Neutrophil (primary cell): ENCODE measurements around the gene TMEFF2.

Source experiments
- H3K27ac ChIP-seq: fragments of 200-600 bp; sonication (generic); 2 replicates; pipeline ENCODE4 v1.5.1; 2016; ENCODE audit warnings: mild to moderate bottlenecking, moderate library complexity
- H3K27me3 ChIP-seq: fragments of 200-600 bp; sonication (generic); 2 replicates; pipeline ENCODE4 v1.6.0; 2016; ENCODE audit warnings: mild to moderate bottlenecking
- H3K36me3 ChIP-seq: fragments of 200-600 bp; sonication (generic); 2 replicates; pipeline ENCODE4 v1.5.1; 2017
- H3K4me1 ChIP-seq, 2 experiments: fragments of 200-600 bp in 1 of 2; sonication (generic) in 1 of 2; 1 replicate in 1 of 2; 2 replicates in 1 of 2; pipeline versions ENCODE4 v1.5.1 to v1.6.1; 2013 to 2016; ENCODE audit warnings: low read depth in 1 of 2, low read length in 1 of 2, mild to moderate bottlenecking in 1 of 2, moderate library complexity in 1 of 2; ENCODE audit not compliant: control insufficient read depth in 1 of 2, insufficient read depth in 1 of 2
- H3K4me3 ChIP-seq, 2 experiments: fragments of 200-600 bp in 1 of 2; sonication (generic) in 1 of 2; 1 replicate in 1 of 2; 2 replicates in 1 of 2; pipeline ENCODE4 v1.5.1; 2013 to 2016; ENCODE audit warnings: low read depth in 1 of 2, low read length in 1 of 2, mild to moderate bottlenecking in 1 of 2, moderate library complexity in 1 of 2
- H3K9me3 ChIP-seq: fragments of 200-600 bp; sonication (generic); 2 replicates; pipeline ENCODE4 v1.5.1; 2016
- TF ChIP-seq, protein P1 (sequence below): fragments of 200-600 bp; sonication (generic); IDR thresholded peaks from 2 replicates; pipeline ENCODE4 v1.5.1; 2016; ENCODE audit warnings: antibody characterized with exemption

Gene TMEFF2

DNA sequence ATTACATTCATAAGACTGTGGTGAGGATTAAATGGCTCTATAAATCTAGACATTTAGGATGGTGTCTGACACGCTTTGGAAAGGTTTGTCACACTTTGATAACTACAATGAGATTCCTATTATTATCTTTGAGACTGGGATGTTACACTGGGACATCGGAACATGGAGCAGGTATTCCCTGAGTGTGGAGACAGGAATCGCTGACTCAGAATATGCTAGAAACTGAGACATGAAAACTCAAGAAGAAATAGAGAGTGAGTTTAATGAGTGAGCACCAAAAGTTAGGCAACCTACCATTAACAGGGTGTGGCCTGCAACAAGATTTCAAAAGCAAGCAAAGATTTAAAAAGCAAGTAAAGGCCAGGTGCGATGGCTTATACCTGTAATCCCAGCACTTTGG, 145.4 kb downstream of the TMEFF2 start:
- TF ChIP-seq, protein P1, sequence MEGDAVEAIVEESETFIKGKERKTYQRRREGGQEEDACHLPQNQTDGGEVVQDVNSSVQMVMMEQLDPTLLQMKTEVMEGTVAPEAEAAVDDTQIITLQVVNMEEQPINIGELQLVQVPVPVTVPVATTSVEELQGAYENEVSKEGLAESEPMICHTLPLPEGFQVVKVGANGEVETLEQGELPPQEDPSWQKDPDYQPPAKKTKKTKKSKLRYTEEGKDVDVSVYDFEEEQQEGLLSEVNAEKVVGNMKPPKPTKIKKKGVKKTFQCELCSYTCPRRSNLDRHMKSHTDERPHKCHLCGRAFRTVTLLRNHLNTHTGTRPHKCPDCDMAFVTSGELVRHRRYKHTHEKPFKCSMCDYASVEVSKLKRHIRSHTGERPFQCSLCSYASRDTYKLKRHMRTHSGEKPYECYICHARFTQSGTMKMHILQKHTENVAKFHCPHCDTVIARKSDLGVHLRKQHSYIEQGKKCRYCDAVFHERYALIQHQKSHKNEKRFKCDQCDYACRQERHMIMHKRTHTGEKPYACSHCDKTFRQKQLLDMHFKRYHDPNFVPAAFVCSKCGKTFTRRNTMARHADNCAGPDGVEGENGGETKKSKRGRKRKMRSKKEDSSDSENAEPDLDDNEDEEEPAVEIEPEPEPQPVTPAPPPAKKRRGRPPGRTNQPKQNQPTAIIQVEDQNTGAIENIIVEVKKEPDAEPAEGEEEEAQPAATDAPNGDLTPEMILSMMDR: no peak
- no peaks in the 10 kb centered on the region for H3K36me3 ChIP-seq
- no peaks in the 10 kb centered on the region for H3K9me3 ChIP-seq
- H3K4me3 ChIP-seq: no peak overlapping the region
- H3K27me3 ChIP-seq: no peaks in the 10 kb centered on the region
- H3K4me1 ChIP-seq: no peaks in the 10 kb centered on the region
- no peak overlapping the region for H3K27ac ChIP-seq

DNA sequence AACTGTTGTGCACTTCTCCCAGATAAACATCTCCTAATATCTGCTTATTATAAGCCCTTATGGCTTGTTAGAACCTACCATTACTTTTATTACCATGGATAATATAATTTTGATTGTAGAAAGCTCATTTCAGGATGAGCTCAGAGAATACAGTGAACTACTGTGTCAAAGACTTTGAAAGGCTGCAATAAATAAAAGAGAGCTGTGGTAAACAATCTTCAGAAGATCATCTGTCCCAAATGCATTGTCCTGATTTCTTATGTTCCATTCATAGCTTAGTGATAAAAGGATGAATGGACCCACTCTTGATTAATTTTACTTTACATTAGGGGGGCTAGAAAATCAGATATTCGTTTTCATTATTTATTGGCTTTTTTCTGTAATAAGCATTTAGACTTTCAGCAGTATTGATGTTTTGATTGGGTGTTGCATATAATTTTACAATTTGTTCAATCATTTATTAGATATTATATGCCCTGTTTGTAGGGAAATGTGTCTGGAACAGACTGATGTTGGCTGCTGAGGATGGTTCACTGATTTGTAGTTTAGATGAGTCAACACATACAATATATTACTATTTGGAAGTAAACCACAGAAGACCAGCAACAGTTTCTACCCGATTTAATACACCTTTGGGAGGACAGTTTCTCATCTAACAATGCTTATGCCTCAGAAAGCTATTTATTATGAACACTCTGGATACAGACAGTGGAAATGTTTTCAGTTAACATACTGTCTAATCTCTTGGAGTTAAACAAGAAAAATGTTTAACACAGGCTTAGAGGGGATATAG, 147.2 kb downstream of the TMEFF2 start:
- no peak overlapping the region for H3K27ac ChIP-seq
- no peaks in the 10 kb centered on the region for H3K4me1 ChIP-seq
- TF ChIP-seq, protein P1: no peak
- H3K4me3 ChIP-seq: no peak overlapping the region
- no peaks in the 10 kb centered on the region for H3K9me3 ChIP-seq
- H3K36me3 ChIP-seq: no peaks in the 10 kb centered on the region
- H3K27me3 ChIP-seq: no peaks in the 10 kb centered on the region

DNA sequence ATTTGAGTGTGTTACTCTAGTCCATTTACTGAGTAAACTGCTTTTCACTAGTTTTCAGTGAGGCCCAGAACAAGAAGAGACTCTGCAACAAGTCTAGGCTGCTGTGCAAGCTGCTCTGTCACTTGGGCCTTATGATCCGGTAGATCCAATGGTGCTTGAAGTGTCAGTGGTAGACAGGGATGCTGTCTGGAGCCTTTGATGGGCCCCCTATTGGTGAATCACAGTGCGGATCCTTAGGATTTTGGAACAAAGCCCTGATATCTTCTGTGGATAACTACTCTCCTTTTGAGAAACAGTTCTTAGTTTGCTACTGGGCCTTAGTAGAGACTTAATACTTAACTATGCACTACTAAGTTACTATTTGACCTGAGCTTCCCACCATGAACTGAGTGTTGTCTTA, 150.2 kb downstream of the TMEFF2 start:
- Histone ChIP-seq H3K27me3 (no peaks in the 10 kb centered on the region), H3K4me3 (no peak overlapping the region), H3K9me3 (no peaks in the 10 kb centered on the region), H3K4me1 (no peaks in the 10 kb centered on the region), H3K36me3 (no peaks in the 10 kb centered on the region), H3K27ac (no peak overlapping the region)
- TF ChIP-seq, protein P1: no peak

DNA sequence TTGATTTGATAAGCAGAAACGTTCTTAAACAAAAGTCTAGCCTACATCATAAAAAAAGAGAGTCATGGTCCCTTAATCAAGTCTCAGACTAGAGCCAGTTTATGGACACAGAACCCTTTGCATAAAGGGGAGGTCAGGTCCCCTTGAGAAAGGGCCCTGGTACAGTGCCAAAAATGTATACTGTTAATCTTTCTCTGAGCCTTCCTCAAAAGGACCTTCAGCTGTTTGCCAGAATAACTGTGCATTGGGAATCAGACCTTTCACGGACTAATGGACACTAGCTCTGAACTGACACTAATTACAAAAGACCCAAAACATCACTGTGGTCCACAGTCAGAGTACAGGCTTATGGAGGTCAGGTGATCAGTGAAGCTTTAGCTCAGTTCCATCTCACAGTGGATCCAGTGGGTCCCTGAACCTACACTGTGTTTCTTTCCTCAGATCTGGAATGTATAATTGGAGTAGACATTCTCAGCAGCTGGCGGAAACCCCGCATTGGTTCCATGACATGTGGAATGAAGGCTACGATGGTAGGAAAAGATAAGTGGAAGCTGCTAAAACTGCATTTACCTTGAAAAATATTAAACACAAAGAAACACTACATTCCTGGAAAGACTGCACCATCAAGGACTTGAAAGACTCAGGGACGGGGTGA, 151.4 kb downstream of the TMEFF2 start:
- Histone ChIP-seq H3K27me3 (no peaks in the 10 kb centered on the region), H3K4me3 (no peak overlapping the region), H3K36me3 (no peaks in the 10 kb centered on the region), H3K27ac (no peak overlapping the region), H3K9me3 (no peaks in the 10 kb centered on the region), H3K4me1 (no peaks in the 10 kb centered on the region)
- TF ChIP-seq, protein P1: no peak

DNA sequence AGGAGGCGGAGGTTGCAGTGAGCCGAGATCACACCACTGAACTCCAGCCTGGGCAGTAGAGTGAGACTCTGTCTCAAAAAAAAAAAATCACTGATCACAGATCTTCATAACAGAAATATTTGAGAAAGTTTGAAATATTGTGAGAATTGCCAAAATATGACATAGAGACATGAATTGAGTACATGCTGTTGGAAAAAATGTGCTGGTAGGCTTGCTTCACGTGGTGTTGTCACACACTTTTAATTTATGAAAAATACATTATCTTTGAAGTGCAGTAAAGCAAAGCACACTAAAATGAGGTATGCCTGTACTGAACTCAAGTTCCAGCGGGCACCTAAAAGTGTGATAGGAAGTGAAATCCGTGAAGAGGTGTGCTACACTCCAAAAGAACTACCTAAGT, 152.6 kb downstream of the TMEFF2 start:
- H3K36me3 ChIP-seq: no peaks in the 10 kb centered on the region
- no peak overlapping the region for H3K27ac ChIP-seq
- no peaks in the 10 kb centered on the region for H3K9me3 ChIP-seq
- H3K4me1 ChIP-seq: no peaks in the 10 kb centered on the region
- no peak overlapping the region for H3K4me3 ChIP-seq
- TF ChIP-seq, protein P1: no peak
- H3K27me3 ChIP-seq: no peaks in the 10 kb centered on the region
